Measurements from ENCODE around the gene DYNLL2. TPM values are rescaled to one million over a fixed set of nuclear protein-coding genes. Genes with fewer than 3 reads are reported as not detected.

The DYNLL2 gene
- 18.9 to 27.2 TPM (median 23.2 TPM) in 5 replicates for total RNA-seq (2022; extraction: Qiagen RNA extraction; ENCODE audit: low read depth)

DNA sequence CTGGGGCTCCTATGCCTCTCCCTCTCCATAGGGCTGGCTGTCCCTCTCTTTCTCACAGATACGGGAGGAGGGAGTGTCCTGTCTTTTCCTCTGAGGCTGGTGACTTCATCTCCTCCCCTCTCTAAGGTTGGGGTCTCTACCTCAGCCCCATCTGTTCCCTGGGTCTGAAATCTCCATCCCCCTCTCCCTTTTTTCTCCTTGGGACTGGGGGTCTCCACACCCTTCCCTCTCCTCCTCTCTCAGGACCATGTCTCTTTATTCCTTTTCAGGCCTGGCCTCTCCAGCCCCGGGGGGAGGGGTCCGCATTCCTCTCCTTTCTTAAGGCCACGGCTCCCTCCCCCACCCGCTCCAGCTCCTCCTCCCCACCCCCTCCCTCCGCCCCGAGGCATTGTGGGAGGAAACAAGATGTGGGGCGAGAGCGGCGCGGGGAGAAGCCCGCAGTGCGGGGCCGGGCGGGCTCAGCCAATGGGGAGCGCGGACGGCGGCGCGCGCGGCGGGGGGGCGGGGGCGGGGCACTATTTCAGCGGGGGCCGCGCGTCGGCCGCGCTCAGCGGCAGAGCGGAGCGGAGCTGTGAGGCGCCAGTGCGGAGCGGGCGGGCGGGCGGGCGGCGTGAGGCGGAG lies at the start of gene DYNLL2:
Gene DYNLL2, plus strand, starts transcription at position 550 of the 621 bp plus-strand sequence. CDS start 3,672 bp downstream, outside the sequence.

Other genes with a start within 250 kb of the DYNLL2 start
- 151 to 218 TPM (median 160 TPM) in 5 replicates for gene MRPS23, start 233.4 kb upstream of the DYNLL2 start, total RNA-seq (2022; extraction: Qiagen RNA extraction; ENCODE audit: low read depth)
- gene CUEDC1, start 128.0 kb upstream of the DYNLL2 start, total RNA-seq (2022; extraction: Qiagen RNA extraction; ENCODE audit: low read depth) = 41.9 to 56.1 TPM (median 52.0 TPM) in 5 replicates
- gene VEZF1, start 95.2 kb upstream of the DYNLL2 start, total RNA-seq (2022; extraction: Qiagen RNA extraction; ENCODE audit: low read depth) = 27.2 to 46.6 TPM (median 43.6 TPM) in 5 replicates
- 213 to 296 TPM (median 260 TPM) in 5 replicates for gene SRSF1, start 76.2 kb upstream of the DYNLL2 start, total RNA-seq (2022; extraction: Qiagen RNA extraction; ENCODE audit: low read depth)
- 0.03 TPM in 1 of 5 replicates, not detected in the others for gene OR4D1, start 65.0 kb downstream of the DYNLL2 start, total RNA-seq (2022; extraction: Qiagen RNA extraction; ENCODE audit: low read depth)
- gene OR4D2, start 83.6 kb downstream of the DYNLL2 start, total RNA-seq (2022; extraction: Qiagen RNA extraction; ENCODE audit: low read depth) = not detected in 5 replicates
- gene EPX, start 109.3 kb downstream of the DYNLL2 start, total RNA-seq (2022; extraction: Qiagen RNA extraction; ENCODE audit: low read depth) = not detected in 5 replicates
- 8.5 to 11.2 TPM (median 10.6 TPM) in 5 replicates for gene MKS1, start 135.8 kb downstream of the DYNLL2 start, total RNA-seq (2022; extraction: Qiagen RNA extraction; ENCODE audit: low read depth)
- not detected in 5 replicates for gene LPO, start 155.2 kb downstream of the DYNLL2 start, total RNA-seq (2022; extraction: Qiagen RNA extraction; ENCODE audit: low read depth)
- not detected in 5 replicates for gene MPO, start 197.5 kb downstream of the DYNLL2 start, total RNA-seq (2022; extraction: Qiagen RNA extraction; ENCODE audit: low read depth)
- gene TSPOAP1, start 245.4 kb downstream of the DYNLL2 start, total RNA-seq (2022; extraction: Qiagen RNA extraction; ENCODE audit: low read depth) = not detected in 5 replicates